Suprapubic skin (tissue), 4 donors: ENCODE measurements around the gene IQSEC1. TPM values are rescaled to one million over a fixed set of nuclear protein-coding genes. Genes with fewer than 3 reads are reported as not detected.

Experiments used
- DNase-seq, 2 donors: peaks; one replicate each; pipeline ENCODE4 v3.0.0-alpha.2; 2019; ENCODE audit warnings: low spot score in 2 of 2
- H3K27ac ChIP-seq: fragments of 200-600 bp; sonication (generic); one replicate; pipeline ENCODE4 v1.5.1; 2019
- H3K27me3 ChIP-seq: fragments of 200-600 bp; sonication (generic); one replicate; pipeline ENCODE4 v1.5.1; 2019
- H3K36me3 ChIP-seq: fragments of 200-600 bp; sonication (generic); one replicate; pipeline ENCODE4 v1.5.1; 2019
- H3K4me1 ChIP-seq: fragments of 200-600 bp; sonication (generic); one replicate; pipeline ENCODE4 v1.5.1; 2019
- H3K4me3 ChIP-seq: fragments of 200-600 bp; sonication (generic); one replicate; pipeline ENCODE4 v1.5.1; 2019; ENCODE audit warnings: mild to moderate bottlenecking
- H3K9me3 ChIP-seq: fragments of 200-600 bp; sonication (generic); one replicate; pipeline ENCODE4 v1.5.1; 2019
- CTCF ChIP-seq, 2 donors: fragments of 200-600 bp in 1 of 2; fragments of 450-650 bp in 1 of 2; sonication (generic) in 1 of 2; IDR thresholded peaks; one replicate each; pipeline ENCODE4 v1.5.1; 2016 to 2019; ENCODE audit warnings: antibody characterized with exemption in 2 of 2, mild to moderate bottlenecking in 1 of 2, moderate library complexity in 1 of 2
- EP300 ChIP-seq: sonication (generic); formaldehyde crosslinking; IDR thresholded peaks from one replicate; pipeline ENCODE4 v1.6.1; 2017; ENCODE audit warnings: antibody characterized with exemption
- POLR2A ChIP-seq, 2 donors: fragments of 450-650 bp; IDR thresholded peaks; one replicate each; pipeline ENCODE4 v1.6.1; 2017; ENCODE audit warnings: antibody characterized with exemption in 2 of 2, mild to moderate bottlenecking in 2 of 2, moderate library complexity in 2 of 2
- POLR2AphosphoS5 ChIP-seq, 3 donors: sonication (generic); formaldehyde crosslinking; IDR thresholded peaks; one replicate each; pipeline ENCODE4 v1.6.1; 2017; ENCODE audit warnings: antibody characterized with exemption in 3 of 3
- WGBS: methylation state at CpG from one replicate; pipeline ENCODE4 v1.1.5; 2018; 5-methylcytosine and 5-hydroxymethylcytosine counted together
- total RNA-seq, 4 donors: library from RNA; depleted of rRNA; stranded (reverse); fragments of >200 nt; gene quantifications; one replicate each; pipeline ENCODE4 v1.1.0, GENCODE V29; 2016

IQSEC1 gene
- total RNA-seq, 4 donors from 2014 or later = 26.7 to 52.4 (median 35.5) TPM

DNA sequence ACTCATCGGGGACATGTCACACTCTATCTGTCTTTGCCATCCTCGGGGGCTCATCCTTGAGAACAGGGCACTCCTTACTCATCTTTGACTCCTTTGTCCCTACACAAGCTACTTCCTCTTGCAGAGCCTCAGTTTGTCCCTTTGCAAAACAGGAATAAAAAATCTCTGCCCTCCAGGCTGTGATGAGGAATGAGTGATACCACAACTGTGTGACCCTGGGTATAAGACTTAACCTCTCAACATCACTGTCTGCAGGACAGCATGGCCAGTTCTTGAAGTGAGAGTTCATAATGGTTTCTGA, 48.5 kb downstream of the IQSEC1 start:
- WGBS = 94% methylated on average over 2 of the region's 2 CpGs
- TF ChIP-seq EP300 (no peak), POLR2A (IDR thresholded peaks at IDR 0.05) (no peak), POLR2AphosphoS5 (IDR thresholded peaks at IDR 0.05) (no peak), CTCF (IDR thresholded peaks at IDR 0.05) (no peak)

DNA sequence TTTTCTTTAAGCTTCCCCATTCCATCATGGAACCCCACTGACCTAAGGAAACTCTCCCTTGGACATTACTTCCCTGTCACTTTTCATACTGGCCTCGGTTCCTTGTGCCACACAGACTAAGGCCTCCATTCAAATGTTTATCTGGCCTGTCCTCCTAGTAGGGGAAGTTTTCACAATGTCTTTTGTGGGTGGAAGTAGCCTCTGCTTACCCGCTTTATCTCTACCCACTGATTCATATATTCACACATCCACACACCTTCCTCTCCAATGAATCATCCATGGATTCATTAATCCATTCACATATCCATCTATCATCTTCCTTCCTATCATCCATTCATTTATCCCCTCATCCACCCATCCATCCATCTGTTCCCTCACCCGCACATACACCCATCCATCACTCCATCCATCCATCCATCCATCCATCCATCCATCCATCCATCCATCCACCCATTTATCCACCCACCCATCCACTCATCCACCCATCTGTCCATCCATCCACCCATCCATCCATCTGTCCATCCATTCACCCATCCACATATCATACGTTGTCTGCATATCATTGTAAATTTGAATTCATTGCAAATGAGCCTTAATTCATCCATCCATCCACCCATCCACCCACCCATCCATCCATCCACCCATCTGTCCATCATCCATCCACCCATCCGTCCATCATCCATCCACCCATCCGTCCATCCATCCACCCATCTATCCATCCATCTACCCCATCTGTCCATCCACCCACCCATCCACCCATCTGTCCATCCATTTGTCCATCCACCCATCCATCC, 49.1 kb downstream of the IQSEC1 start:
- Histone ChIP-seq H3K27me3 (no peaks in the 10 kb centered on the region), H3K36me3 (no peaks in the 10 kb centered on the region), H3K4me1 (peaks cover 50% of the 10 kb centered on the region), H3K27ac (no peak overlapping the region), H3K4me3 (no peak overlapping the region), H3K9me3 (no peaks in the 10 kb centered on the region)
- TF ChIP-seq POLR2A (IDR thresholded peaks at IDR 0.05) (no peak), CTCF (IDR thresholded peaks at IDR 0.05) (no peak), EP300 (no peak), POLR2AphosphoS5 (IDR thresholded peaks at IDR 0.05) (no peak)
- no peak for DNase-seq
- WGBS = 95% methylated on average over 6 of the region's 6 CpGs

More for the DNA sequence above, 48.5 kb downstream of the IQSEC1 start:
- Histone ChIP-seq H3K27me3 (no peaks in the 10 kb centered on the region), H3K36me3 (no peaks in the 10 kb centered on the region), H3K4me3 (no peak overlapping the region), H3K9me3 (no peaks in the 10 kb centered on the region), H3K27ac (no peak overlapping the region), H3K4me1 (peaks cover 45% of the 10 kb centered on the region)
- no peak for DNase-seq

- DNase-seq = no peak
- H3K4me1 ChIP-seq = peaks cover 58% of the 10 kb centered on the region
- no peak overlapping the region for H3K27ac ChIP-seq
- TF ChIP-seq POLR2AphosphoS5 (IDR thresholded peaks at IDR 0.05) (no peak), EP300 (no peak), POLR2A (IDR thresholded peaks at IDR 0.05) (no peak)
- no peaks in the 10 kb centered on the region for H3K9me3 ChIP-seq
- WGBS = 74% methylated on average over 4 of the region's 5 CpGs
- H3K4me3 ChIP-seq = no peak overlapping the region
- H3K27me3 ChIP-seq = no peaks in the 10 kb centered on the region
- H3K36me3 ChIP-seq = no peaks in the 10 kb centered on the region
These were observed 49.8 kb downstream of the IQSEC1 start for GRCh38 chr3:13023235-13023970.

DNA sequence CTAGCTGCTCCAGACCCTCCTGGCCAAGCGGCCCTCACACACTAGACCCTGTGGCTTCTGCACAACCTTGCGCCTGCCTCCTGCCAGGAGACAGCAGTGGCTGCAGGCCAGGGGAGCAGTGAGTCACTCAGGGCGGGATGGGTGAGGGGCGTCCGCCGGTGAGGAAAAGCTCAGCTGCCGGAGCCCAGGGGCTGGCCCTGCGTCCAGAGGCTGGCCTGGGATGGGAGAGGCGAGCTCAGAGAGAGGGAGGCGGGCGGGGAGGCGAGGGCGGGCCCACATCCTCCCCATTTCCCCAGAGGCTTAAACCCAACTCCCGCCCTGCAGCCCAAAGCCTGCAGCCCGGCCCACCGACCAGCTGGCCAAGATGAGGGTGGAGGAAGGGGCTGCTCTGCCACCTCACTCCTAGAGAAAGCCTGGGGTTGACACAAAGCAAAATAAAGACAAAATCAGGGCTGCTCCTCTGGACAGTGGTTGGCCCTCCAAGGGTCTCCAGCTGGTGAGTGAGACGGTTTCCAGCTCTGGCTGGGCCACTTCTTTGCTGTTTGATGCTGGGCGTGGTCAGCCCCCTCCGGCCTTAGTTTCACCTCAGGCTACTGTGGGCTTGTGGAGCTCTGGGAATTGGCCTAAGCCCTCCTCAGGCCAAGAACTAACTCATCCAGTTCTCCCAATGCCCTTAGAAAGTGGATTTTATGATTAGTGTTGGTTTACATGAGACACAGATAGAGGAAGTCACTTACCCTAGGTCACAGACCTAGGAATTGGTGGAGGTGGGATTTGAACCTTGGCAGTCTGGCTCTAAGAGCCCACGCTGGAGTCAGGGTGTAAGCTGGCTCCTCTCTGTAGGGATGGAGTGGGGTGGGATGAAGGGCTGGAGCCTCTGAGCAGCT, 50.6 kb downstream of the IQSEC1 start:
- Histone ChIP-seq H3K9me3 (no peaks in the 10 kb centered on the region), H3K36me3 (no peaks in the 10 kb centered on the region), H3K27me3 (no peaks in the 10 kb centered on the region), H3K27ac (peak overlapping the region; percentile 18), H3K4me1 (peaks cover 66% of the 10 kb centered on the region), H3K4me3 (peak overlapping the region; percentile 15)
- TF ChIP-seq EP300 (no peak), POLR2AphosphoS5 (IDR thresholded peaks at IDR 0.05) (no peak), POLR2A (IDR thresholded peaks at IDR 0.05) (no peak), CTCF (IDR thresholded peaks at IDR 0.05) (no peak)
- WGBS = 10% methylated on average over 15 of the region's 20 CpGs
- peak in 1 of 2 donors; percentile 87 for DNase-seq

- no peak for TF ChIP-seq POLR2A (IDR thresholded peaks at IDR 0.05)
- no peaks in the 10 kb centered on the region for H3K27me3 ChIP-seq
- no peaks in the 10 kb centered on the region for H3K9me3 ChIP-seq
- no peak overlapping the region for H3K27ac ChIP-seq
- DNase-seq = peak in 1 of 2 donors; percentile 77
- H3K36me3 ChIP-seq = no peaks in the 10 kb centered on the region
- peaks cover 71% of the 10 kb centered on the region for H3K4me1 ChIP-seq
- peak overlapping the region; percentile 15 for H3K4me3 ChIP-seq
- 66% methylated on average over 18 of the region's 32 CpGs for WGBS
These were observed 51.8 kb downstream of the IQSEC1 start for GRCh38 chr3:13021141-13022114.
